ENCODE measurements around the gene TCN1. TPM values are rescaled to one million over a fixed set of nuclear protein-coding genes. Genes with fewer than 3 reads are reported as not detected.

Gene TCN1
- total and polyA plus RNA-seq, 9 of the 15 experiments (the other 6 are each of a cell fraction or from before 2014, with no cell fraction given), result 0.63 to 25.9 (median 8.0) TPM

GRCh38 chr11:59810189-59810910, 55.9 kb downstream of the TCN1 start, which contains the start of gene MRPL16 (continued):
- no peak for TF ChIP-seq GTF2B (IDR thresholded peaks at IDR 0.05; ENCODE audit: extremely low read depth, insufficient read length)
- peak; percentile 56; the same call in 1 of the 2 replicates for TF ChIP-seq ZBTB33 (CRISPR knock-in tag; IDR thresholded peaks at IDR 0.05)
- TF ChIP-seq ETV1 (tag; conservative IDR thresholded peaks at IDR 0.05; ENCODE audit: low read depth), result peak; percentile 67
- TF ChIP-seq USF1 (CRISPR knock-in tag; IDR thresholded peaks at IDR 0.05), result 0 out of 2 replicates have a peak, but pooled peaks have one; percentile 27
- TF ChIP-seq NFATC3 (IDR thresholded peaks at IDR 0.05), result peak; percentile 78; the same call in 1 of the 2 replicates
- TF ChIP-seq CREB3L1 (IDR thresholded peaks at IDR 0.05; ENCODE audit: borderline replicate concordance, low read depth), result peak; percentile 78; the same call in 1 of the 2 replicates
- TF ChIP-seq ID3 (CRISPR knock-in tag; IDR thresholded peaks at IDR 0.05), result no peak
- 0 out of 2 replicates have a peak, but pooled peaks have one; percentile 12 for TF ChIP-seq ID3 (tag; IDR thresholded peaks at IDR 0.05)
- peak; percentile 44; the same call in 1 of the 2 replicates for TF ChIP-seq GMEB1 (CRISPR knock-in tag; IDR thresholded peaks at IDR 0.05)
- peak in 1 of 2 experiments; percentile 82; a peak in 1 of 4 replicates for TF ChIP-seq SIN3A (IDR thresholded peaks at IDR 0.05; ENCODE audit: borderline replicate concordance in 2 of 2, control insufficient read depth in 1 of 2, low read depth in 2 of 2, low read length in 2 of 2)
- TF ChIP-seq CXXC5 (CRISPR knock-in tag; IDR thresholded peaks at IDR 0.05), result peak; percentile 90
- peak; percentile 71; the same call in 1 of the 2 replicates for TF ChIP-seq L3MBTL2 (IDR thresholded peaks at IDR 0.05)
- TF ChIP-seq PHF8 (IDR thresholded peaks at IDR 0.05; ENCODE audit: borderline replicate concordance, low read length), result peak; percentile 87; the same call in 1 of the 2 replicates
- peak; percentile 74; the same call in 1 of the 2 replicates for TF ChIP-seq NKRF (IDR thresholded peaks at IDR 0.05; ENCODE audit: borderline replicate concordance)

All from K562 (cell line).